ENCODE results near the gene GALNT7.

GALNT7 gene

GRCh38 chr4:173370477-173371291 is 202.1 kb downstream of the GALNT7 start, which contains the start of gene SAP30:
SAP30 (plus strand) TSS chr4:173370954; CDS start chr4:173371183, 229 bp downstream.
- Histone ChIP-seq H2AFZ (ENCODE audit: low read depth, low read length, severe bottlenecking) (peak within 1 kb of the TSS; percentile 86), H4K20me1 (ENCODE audit: low read depth, low read length) (no peaks in the 10 kb centered on the region), H3K4me2 (ENCODE audit: low read depth, low read length, poor library complexity, severe bottlenecking) (peak within 1 kb of the TSS; percentile 96), H3K9ac (ENCODE audit: low read length) (peak within 1 kb of the TSS; percentile 74), H3K36me3 (ENCODE audit: low read length) (peaks cover 10% of the 10 kb centered on the region), H3K27ac (ENCODE audit: low read depth, low read length) (peak within 1 kb of the TSS; percentile 94), H3K79me2 (ENCODE audit: insufficient read depth, low read length) (peaks cover 32% of the 10 kb centered on the region), H3K27me3 (ENCODE audit: low read length) (no peaks in the 10 kb centered on the region), H3K4me3 (ENCODE audit: insufficient read depth, low read length, poor library complexity, severe bottlenecking) (peak within 1 kb of the TSS; percentile 90), H3K9me3 (ENCODE audit: insufficient read depth, low read length) (no peaks in the 10 kb centered on the region), H3F3A (ENCODE audit: insufficient read depth) (peaks cover 8% of the 10 kb centered on the region), H3K9me2 (replicated peaks; ENCODE audit: insufficient read depth, low read length) (no peaks in the 10 kb centered on the region)
- TF ChIP-seq EZH2phosphoT487 (conservative IDR thresholded peaks at IDR 0.05; ENCODE audit: low read length) (no peak), CTCF (IDR thresholded peaks at IDR 0.05; ENCODE audit: insufficient read depth, low read length, poor library complexity, severe bottlenecking) (no peak)

- H3K27ac ChIP-seq (ENCODE audit: low read depth, low read length): peak overlapping the region; percentile 37
- peak overlapping the region; percentile 90 for H3K4me3 ChIP-seq (ENCODE audit: insufficient read depth, low read length, poor library complexity, severe bottlenecking)
- no peaks in the 10 kb centered on the region for H3K9me2 ChIP-seq (replicated peaks; ENCODE audit: insufficient read depth, low read length)
- peak overlapping the region; percentile 96 for H3K4me2 ChIP-seq (ENCODE audit: low read depth, low read length, poor library complexity, severe bottlenecking)
- H3K79me2 ChIP-seq (ENCODE audit: insufficient read depth, low read length): peaks cover 32% of the 10 kb centered on the region
- no peak for TF ChIP-seq CTCF (IDR thresholded peaks at IDR 0.05; ENCODE audit: insufficient read depth, low read length, poor library complexity, severe bottlenecking)
- no peak for TF ChIP-seq EZH2phosphoT487 (conservative IDR thresholded peaks at IDR 0.05; ENCODE audit: low read length)
- peak overlapping the region; percentile 74 for H3K9ac ChIP-seq (ENCODE audit: low read length)
- no peaks in the 10 kb centered on the region for H3K27me3 ChIP-seq (ENCODE audit: low read length)
- H2AFZ ChIP-seq (ENCODE audit: low read depth, low read length, severe bottlenecking): peak overlapping the region; percentile 39
- H3K36me3 ChIP-seq (ENCODE audit: low read length): peaks cover 16% of the 10 kb centered on the region
- no peaks in the 10 kb centered on the region for H3K9me3 ChIP-seq (ENCODE audit: insufficient read depth, low read length)
- H3F3A ChIP-seq (ENCODE audit: insufficient read depth): peaks cover 8% of the 10 kb centered on the region
- H4K20me1 ChIP-seq (ENCODE audit: low read depth, low read length): no peaks in the 10 kb centered on the region
These were observed 202.9 kb downstream of the GALNT7 start for GRCh38 chr4:173371292-173372192.

Data from SU-DHL-6 (cell line).